ENCODE data around the gene MUC5AC. TPM values are rescaled to one million over a fixed set of nuclear protein-coding genes. Genes with fewer than 3 reads are reported as not detected.

The MUC5AC gene
- total RNA-seq, 1 experiment from 2014 or later: under 0.01 TPM

GRCh38 chr11:1200611-1201191 lies 42.9 kb downstream of the MUC5AC start:
- Histone ChIP-seq H2AFZ (ENCODE audit: low read depth, low read length, poor library complexity, severe bottlenecking) (no peak overlapping the region), H3K9me3 (ENCODE audit: control insufficient read depth in 1 of 2, insufficient read depth in 1 of 2, low read depth in 1 of 2, low read length in 2 of 2) (no peaks in the 10 kb centered on the region), H3K27ac (ENCODE audit: low read depth, low read length) (no peak overlapping the region), H3K27me3 (ENCODE audit: insufficient read depth, low read length) (no peaks in the 10 kb centered on the region), H3K9me2 (ENCODE audit: insufficient read depth) (no peaks in the 10 kb centered on the region), H3K4me3 (replicated peaks in 1 of 2; ENCODE audit: low read depth in 1 of 2, low read length in 2 of 2) (no peak overlapping the region), H3K36me3 (ENCODE audit: control insufficient read depth in 1 of 2, insufficient read depth in 2 of 2, low read length in 2 of 2) (no peaks in the 10 kb centered on the region), H3K4me1 (ENCODE audit: control insufficient read depth in 1 of 2, insufficient read depth in 2 of 2, low read length in 2 of 2) (peaks cover 13 to 17% of the 10 kb centered on the region in 2 experiments), H3K9ac (ENCODE audit: low read length) (no peak overlapping the region), H3K79me2 (ENCODE audit: insufficient read depth, low read length) (no peaks in the 10 kb centered on the region), H3K4me2 (ENCODE audit: low read length) (no peak overlapping the region), H4K20me1 (ENCODE audit: insufficient read depth) (no peaks in the 10 kb centered on the region)
- ChIA-PET POLR2A (no interaction called here), CTCF (interaction anchor here (1.5 kb wide), 1 partner anchor 33 kb away, joined by 4 read pairs; no protein-coding TSS in a partner anchor), RAD21 (ENCODE audit: low non-redundant PET in 1 of 2, low total read pairs in 2 of 2, uncharacterized antibody in 2 of 2, unreplicated experiment in 2 of 2) (no interaction called here)
- no TSS peak for BruUV-seq (replicated peaks)
- TF ChIP-seq JUND (IDR thresholded peaks at IDR 0.05): no peak
- TF ChIP-seq ZBTB33 (IDR thresholded peaks at IDR 0.05; ENCODE audit: extremely low read depth, insufficient replicate concordance, low read length): no peak
- no peak for TF ChIP-seq EGR1 (IDR thresholded peaks at IDR 0.05; ENCODE audit: low read depth)
- TF ChIP-seq SIN3A (IDR thresholded peaks at IDR 0.05; ENCODE audit: low read depth): no peak
- TF ChIP-seq ZFX (IDR thresholded peaks at IDR 0.05): no peak
- TF ChIP-seq ELF1 (IDR thresholded peaks at IDR 0.05; ENCODE audit: borderline replicate concordance, low read depth): no peak
- no peak for TF ChIP-seq SP1 (IDR thresholded peaks at IDR 0.05; ENCODE audit: low read depth)
- TF ChIP-seq REST (IDR thresholded peaks at IDR 0.05; ENCODE audit: low read depth): no peak
- TF ChIP-seq RAD21 (IDR thresholded peaks at IDR 0.05; ENCODE audit: low read depth): no peak
- no peak for TF ChIP-seq EZH2phosphoT487 (IDR thresholded peaks at IDR 0.05; ENCODE audit: borderline replicate concordance)
- TF ChIP-seq SRF (IDR thresholded peaks at IDR 0.05; ENCODE audit: low read depth): no peak
- TF ChIP-seq POLR2AphosphoS5 (IDR thresholded peaks at IDR 0.05; ENCODE audit: low read depth, low read length): no peak
- TF ChIP-seq FOSL1 (IDR thresholded peaks at IDR 0.05; ENCODE audit: low read depth): no peak
- TF ChIP-seq TCF7L2 (IDR thresholded peaks at IDR 0.05; ENCODE audit: borderline replicate concordance, extremely low read depth, insufficient read depth, insufficient read length): no peak
- no peak for TF ChIP-seq CEBPB (IDR thresholded peaks at IDR 0.05; ENCODE audit: low read depth)
- no peak for TF ChIP-seq POLR2A (IDR thresholded peaks at IDR 0.05; ENCODE audit: borderline replicate concordance, extremely low read depth, insufficient read depth, insufficient read length)
- TF ChIP-seq EZH2 (IDR thresholded peaks at IDR 0.05): no peak
- no peak for TF ChIP-seq ZNF274 (IDR thresholded peaks at IDR 0.05; ENCODE audit: low read depth, low read length)
- TF ChIP-seq YY1 (IDR thresholded peaks at IDR 0.05; ENCODE audit: extremely low read depth, insufficient replicate concordance, low read depth, low read length): no peak
- no peak for TF ChIP-seq ATF3 (IDR thresholded peaks at IDR 0.05)
- no peak for ATAC-seq
- no peak for DNase-seq (ENCODE audit: low read depth, low spot score)
- intact Hi-C loops (cut with micrococcal nuclease): loop anchor here (5.0 kb wide), 1 partner anchor 48 kb away; no protein-coding TSS in a partner anchor
